GM11168 (cell line): ENCODE measurements around the gene TMEM235.

ENCODE experiments used
- in situ Hi-C: fragments of 300-500 bp; cut with MboI; formaldehyde crosslinking; loops from one replicate; pipeline ENCODE4 v1.12.0; 2022; ENCODE audit warnings: low sequenced_read_pairs; ENCODE audit not compliant: unreplicated experiment

The TMEM235 gene

DNA sequence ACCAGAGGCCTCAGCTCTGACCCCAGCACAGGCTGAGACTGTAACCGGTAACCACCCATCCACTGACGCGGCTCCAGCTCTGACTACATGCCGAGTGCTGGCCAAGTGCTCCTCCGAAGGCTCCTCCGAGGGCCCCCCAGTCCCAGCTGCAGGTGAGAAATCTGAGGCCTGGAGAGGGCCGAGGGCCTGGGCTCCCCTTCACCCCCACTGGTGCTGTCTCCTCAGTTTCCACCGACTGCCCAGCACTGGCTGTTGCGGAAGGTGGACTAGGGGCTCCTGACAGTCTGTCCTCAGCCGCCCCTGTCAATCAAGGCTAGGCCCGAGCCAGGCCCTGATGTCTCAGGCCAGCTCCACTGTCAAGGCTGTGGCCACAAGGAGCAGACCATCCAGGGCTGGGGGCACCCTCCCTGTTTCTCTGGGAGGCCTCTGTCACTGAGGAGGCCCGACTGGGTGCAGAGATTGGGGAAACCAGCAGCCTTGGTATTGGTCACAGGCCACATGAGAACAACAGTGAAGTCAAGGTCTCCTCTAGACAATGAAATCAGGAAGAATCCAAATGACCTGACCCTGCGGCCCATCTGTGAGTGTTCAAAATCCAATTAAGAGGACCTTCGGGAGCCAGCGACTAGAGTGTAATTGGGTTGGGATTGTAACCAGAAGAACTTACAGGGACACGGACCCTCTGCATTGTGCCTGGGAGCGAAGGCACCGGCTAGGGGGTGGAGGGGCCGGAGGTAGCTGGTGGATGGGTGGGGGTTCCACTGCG is 5.1 kb downstream of the TMEM235 start:
- in situ Hi-C loops, result no loop called here

DNA sequence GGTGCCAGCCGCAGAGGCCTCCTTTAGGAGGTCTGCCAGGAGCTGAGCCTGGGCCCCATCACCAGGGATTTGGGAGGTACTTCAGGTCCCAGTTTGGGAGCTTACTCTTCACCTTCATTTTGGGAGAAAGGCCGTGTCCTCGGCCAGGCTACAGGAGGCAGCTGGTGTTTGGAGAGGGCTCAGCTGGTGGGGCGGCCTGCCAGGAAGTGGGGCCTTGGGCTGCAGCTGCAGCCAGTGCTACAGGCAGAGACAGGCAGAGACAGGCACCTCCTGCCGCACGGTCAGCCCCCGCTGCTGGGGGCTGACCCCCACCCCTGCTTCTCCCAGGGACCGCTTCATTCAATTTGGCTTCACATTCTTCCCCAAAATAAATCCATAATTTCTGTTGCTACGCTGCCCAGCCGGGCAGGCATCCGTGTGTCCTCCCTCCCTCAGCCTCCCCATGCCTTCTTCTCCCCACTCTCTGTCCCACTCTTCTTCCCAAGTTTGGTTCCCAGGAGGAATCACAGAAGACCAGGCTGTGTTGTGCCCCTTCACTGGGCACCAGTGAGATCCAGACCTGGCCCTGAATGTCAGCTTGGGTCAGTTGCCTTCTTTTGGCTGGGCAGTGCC is 6.1 kb downstream of the TMEM235 start:
- in situ Hi-C loops, result no loop called here

DNA sequence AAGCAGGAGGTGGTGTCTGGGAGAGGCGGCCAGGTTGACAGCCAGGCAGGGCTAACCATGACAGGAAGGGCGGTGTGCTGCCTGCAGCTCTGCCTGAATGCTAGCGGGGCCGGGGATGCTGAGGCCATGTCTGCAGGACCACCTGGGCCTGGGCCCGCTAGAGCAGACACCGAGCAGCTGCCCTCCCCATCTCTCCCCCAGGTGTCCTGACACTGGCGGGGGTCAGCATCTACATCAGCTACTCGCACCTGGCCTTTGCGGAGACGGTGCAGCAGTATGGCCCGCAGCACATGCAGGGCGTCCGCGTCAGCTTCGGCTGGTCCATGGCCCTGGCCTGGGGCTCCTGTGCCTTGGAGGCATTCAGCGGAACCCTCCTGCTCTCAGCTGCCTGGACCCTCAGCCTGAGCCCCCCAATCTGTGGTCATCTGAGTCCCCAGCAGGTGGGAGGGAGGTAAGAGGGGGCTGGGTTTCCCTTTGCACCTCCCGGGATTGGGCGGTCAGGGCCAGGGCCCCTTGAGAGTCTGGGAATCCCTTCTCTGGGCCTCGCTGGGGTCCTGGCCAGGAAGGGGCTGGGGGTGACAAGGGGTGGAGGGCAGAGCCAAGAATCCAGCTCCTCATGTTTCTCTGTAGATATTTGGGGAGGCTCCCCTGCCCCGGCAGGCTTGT is 7.5 kb downstream of the TMEM235 start:
- in situ Hi-C loops, result no loop called here

- in situ Hi-C loops, result no loop called here
These were observed 8.1 kb downstream of the TMEM235 start for GRCh38 chr17:78239489-78239931.

- in situ Hi-C loops, result no loop called here
These were observed 8.7 kb downstream of the TMEM235 start for GRCh38 chr17:78240012-78240655.

DNA sequence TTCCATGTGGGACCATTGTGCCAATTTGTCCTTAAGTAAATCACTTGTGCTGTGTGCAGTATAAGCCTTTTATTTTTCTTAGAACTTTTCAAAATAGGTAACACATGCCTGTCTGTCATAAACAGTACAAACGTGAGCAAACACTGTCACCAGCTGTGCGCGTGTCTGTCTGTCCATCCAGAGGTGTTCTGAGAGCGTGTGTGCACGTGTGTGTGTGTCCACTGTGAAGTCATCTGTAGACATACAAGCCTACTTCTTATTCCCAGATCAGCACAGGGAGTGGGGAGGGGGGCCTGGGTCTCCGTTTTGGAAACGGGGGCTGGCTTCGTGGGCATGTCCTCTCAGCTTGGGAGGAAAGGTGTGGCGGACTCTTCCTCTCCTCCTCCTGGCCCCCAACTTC is 9.4 kb downstream of the TMEM235 start:
- in situ Hi-C loops, result no loop called here

GRCh38 chr17:78241277-78242023 is 10.0 kb downstream of the TMEM235 start:
- in situ Hi-C loops, result no loop called here

DNA sequence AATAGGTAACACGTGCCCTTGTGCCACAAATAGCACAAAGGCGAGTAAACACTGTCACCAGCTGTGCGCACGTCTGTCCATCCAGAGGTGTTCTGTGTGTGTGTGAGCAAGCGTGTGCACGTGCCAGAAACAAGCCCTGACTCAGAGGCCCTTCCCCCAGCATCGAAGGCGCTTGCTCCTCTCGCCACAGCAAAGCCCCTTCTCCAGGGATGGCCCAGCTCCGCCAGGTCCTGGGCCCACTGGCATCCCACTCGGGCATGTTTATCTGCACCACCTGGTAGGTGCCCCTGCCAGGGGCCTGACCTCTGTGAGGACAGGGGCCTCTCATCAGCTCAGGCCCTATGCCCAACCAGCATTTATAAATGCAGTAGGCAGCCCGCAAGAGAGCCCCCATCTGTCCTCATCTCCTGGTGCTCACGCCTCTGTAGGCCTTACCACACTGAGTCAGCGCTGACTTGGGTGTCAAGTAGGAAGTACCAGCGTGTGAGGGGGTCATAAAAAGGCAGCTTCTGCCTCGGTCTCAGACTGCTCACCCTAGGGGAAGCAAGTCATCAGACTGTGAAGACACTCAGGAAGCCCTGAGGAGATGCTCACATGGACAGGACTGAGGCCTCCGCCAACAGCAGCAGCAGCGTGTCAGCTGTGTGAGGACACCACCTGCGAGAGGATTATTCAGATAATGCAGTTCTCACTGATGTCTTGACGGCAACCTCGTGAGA is 10.8 kb downstream of the TMEM235 start:
- in situ Hi-C loops, result no loop called here

- in situ Hi-C loops, result no loop called here
These were observed 15.9 kb downstream of the TMEM235 start for GRCh38 chr17:78247304-78247703.

DNA sequence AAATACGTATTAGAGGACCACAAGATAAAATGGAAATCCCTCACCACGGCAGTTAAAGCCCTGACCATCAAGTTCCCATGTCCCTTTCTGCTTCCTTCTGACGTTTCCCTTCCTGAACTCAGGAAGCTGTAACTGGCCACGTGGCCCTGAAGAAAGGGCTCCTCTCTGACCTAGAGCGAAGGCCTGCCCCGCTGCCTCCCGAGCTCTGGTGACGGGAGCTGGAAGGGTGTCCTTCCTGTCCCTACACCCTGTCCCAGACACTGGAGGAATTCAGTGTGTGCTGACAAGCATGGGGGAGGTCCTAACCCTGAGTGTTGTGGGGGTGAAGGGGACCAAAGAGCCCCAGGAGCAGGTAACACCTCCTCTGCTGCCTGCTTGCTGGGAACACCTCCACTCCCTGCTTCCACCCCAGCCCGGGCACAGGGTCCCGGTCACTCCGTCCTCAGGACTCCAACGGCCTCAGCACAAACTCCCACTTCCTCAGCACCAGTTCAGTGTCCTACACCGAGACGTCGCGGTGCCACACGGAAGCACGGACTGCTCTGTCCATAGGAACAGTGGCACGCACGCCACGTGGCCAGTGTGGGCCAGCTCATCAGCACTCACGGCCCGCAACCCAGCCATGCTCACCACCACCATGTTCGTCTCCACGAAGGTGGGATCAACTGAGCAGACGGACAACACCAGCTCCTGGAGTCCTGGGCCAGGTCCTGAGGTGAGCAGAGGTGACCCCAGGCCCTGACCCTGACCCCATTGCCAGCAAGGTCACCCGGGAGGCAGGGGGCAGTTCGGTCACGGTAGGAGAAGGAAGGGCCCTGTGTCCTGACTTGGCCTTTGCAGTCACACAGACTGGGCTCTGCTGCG is 16.9 kb downstream of the TMEM235 start:
- in situ Hi-C loops, result no loop called here

DNA sequence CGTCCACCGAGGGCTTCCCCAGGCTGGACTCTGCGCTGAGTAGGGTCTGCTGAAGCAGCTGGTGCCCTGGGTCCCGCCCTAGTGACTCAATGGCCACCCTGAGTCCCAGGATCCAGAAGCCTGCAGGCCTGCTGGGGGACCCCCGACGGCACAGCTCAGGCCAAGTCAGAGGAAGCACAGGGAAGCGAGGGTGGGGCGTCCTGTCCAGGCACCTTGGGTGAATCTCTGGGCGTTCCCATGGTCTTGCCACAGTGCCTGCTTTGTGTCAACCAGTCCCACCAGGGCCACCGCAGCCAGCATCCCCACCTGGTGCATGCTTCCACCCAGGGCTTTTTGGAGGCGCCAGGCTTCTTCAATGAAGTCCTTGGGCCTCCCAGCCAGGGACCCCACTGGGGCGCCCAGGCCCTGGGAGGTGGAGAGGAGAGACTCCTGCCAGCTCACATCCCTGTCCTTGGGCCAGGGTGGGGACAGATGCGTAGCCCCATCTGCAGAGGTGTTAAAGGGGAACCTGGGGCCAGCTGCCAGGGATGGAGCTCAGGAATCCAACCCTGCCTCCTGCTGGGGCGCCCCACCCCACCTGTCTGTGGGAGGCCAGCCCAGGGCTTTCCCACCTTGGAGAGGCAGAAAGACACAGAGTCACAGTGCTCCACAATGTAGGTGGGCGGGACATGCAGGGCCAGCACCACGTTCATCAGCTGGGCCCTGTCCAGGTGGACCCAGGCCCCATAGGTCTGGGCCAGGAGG is 17.8 kb downstream of the TMEM235 start:
- in situ Hi-C loops, result no loop called here

DNA sequence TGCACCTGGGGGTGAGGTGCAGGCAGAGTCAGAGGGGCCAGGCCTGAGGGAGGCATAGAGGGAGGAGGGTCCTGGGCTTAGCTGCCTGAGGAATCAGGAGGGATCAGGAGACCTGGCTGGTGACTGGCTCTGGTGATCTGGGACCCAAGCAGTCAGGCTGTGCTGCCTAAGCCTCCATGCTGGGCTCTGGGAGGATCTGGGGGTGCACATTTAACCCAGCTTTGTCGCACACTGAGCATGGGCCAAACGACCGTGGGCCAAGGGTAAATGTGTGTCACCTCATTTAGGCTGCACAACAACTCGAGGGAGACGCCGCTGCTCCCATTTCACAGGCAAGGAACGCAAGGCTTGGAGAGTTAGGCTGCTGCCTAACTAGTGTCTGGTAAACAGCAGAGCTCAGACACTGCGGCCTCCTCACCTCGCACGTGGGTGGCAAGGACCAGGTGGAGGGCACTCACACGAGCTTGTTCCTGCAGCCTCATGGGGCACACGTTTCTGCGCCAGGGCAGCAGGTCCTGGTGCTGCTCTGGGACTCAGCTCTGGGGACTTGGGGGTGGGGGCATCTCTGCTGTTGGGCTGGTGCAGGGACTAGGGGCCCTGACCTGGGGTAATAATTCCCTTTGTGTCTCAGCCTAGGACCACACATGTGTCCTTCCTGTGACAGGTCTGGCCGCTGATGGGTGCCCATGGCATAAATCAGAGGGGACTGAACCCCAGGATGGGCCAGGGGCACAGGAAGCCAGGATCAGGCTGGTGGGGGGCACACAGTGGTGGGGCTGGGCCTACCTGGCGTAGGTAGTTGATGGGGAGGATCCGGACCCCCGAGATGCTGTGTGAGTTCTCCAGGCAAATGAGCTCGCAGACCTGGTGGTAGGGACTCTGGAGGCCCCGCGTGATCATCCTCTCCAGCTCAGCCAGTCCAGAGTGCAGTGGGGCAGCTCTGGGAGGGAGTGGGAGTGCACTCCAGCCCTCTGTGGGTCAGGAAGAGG is 18.7 kb downstream of the TMEM235 start:
- in situ Hi-C loops, result no loop called here

GRCh38 chr17:78250891-78251772 is 19.7 kb downstream of the TMEM235 start:
- in situ Hi-C loops, result no loop called here

DNA sequence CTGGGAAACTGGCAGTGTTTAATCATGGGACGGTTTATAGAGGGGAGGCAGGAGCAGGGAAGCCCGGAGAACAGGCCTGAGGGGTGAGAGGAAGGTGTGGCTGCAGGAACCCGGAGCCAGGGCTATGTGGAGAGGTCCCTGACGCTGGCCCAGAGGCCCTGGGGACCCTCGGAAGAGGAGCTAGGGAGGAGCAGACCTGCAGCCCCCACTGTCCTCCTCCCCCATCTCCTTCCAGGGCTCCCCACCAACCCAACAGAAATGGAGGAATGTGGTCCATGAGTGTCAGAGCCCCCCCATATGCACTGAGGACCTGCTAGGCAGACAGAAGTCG is 20.3 kb downstream of the TMEM235 start:
- in situ Hi-C loops, result no loop called here

DNA sequence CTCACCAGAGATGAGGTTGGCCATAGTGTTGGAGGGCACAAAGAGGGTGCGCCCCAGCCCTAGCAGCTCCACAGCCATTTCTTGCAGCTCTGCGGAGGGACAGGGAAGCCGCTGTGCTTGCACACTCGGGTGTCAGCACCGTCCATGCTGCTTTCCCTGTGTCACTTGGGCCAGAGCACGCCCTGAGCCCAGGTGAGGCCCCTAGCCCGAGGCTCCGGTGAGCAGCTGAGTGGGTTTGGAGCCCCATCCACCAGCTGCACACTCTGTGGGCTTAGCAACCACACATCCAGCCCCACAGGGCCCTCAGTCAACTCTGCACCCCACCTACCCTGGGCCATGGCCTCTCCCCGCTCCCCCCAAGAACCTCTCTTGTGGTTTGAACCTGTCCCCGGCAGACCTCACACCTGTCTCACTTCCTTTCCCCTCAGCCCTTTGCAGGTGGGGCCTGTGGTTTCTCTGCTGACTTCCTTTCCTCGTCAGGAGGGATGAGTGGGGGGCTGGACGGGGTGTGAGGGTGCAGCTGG is 20.7 kb downstream of the TMEM235 start:
- in situ Hi-C loops, result no loop called here
